ENCODE data around the gene TMEM234. TPM values are rescaled to one million over a fixed set of nuclear protein-coding genes. Genes with fewer than 3 reads are reported as not detected.

Gene TMEM234
- total and polyA plus RNA-seq, 2 of the 13 experiments (the other 11 are each of a cell fraction or from before 2014, with no cell fraction given): 6.1 to 9.0 TPM

- TF ChIP-seq ZNF691 (CRISPR knock-in tag; IDR thresholded peaks at IDR 0.05; ENCODE audit: borderline replicate concordance, low read depth): no peak
- no peak for TF ChIP-seq GLI4 (CRISPR knock-in tag; IDR thresholded peaks at IDR 0.05; ENCODE audit: borderline replicate concordance)
- no peak for TF ChIP-seq AGO1 (IDR thresholded peaks at IDR 0.05; ENCODE audit: low read depth, low read length, poor library complexity, severe bottlenecking)
- TF ChIP-seq TERF1 (CRISPR knock-in tag; IDR thresholded peaks at IDR 0.05): no peak
- TF ChIP-seq STAG1 (CRISPR knock-in tag; IDR thresholded peaks at IDR 0.05): peak; percentile 93
- TF ChIP-seq TP53 (CRISPR knock-in tag; conservative IDR thresholded peaks at IDR 0.05): no peak
- no peak for TF ChIP-seq CENPX (CRISPR knock-in tag; IDR thresholded peaks at IDR 0.05)
- TF ChIP-seq, protein P1, sequence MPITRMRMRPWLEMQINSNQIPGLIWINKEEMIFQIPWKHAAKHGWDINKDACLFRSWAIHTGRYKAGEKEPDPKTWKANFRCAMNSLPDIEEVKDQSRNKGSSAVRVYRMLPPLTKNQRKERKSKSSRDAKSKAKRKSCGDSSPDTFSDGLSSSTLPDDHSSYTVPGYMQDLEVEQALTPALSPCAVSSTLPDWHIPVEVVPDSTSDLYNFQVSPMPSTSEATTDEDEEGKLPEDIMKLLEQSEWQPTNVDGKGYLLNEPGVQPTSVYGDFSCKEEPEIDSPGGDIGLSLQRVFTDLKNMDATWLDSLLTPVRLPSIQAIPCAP (CRISPR knock-in tag; IDR thresholded peaks at IDR 0.05; ENCODE audit: low read depth): no peak
- no peak for TF ChIP-seq ZNF484 (CRISPR knock-in tag; IDR thresholded peaks at IDR 0.05; ENCODE audit: borderline replicate concordance, low read depth)
- TF ChIP-seq HOMEZ (CRISPR knock-in tag; IDR thresholded peaks at IDR 0.05; ENCODE audit: low read depth): no peak
- TF ChIP-seq ZKSCAN1 (IDR thresholded peaks at IDR 0.05; ENCODE audit: low read length): no peak
- TF ChIP-seq FOXP1 (IDR thresholded peaks at IDR 0.05): no peak
- no peak for TF ChIP-seq FOXP1 (CRISPR knock-in tag; IDR thresholded peaks at IDR 0.05)
- no peak for TF ChIP-seq NFE2 (CRISPR knock-in tag; IDR thresholded peaks at IDR 0.05)
- TF ChIP-seq PRPF4 (IDR thresholded peaks at IDR 0.05; ENCODE audit: low read depth, low read length, poor library complexity, severe bottlenecking): no peak
- no peak for TF ChIP-seq HNF4G (IDR thresholded peaks at IDR 0.05; ENCODE audit: borderline replicate concordance, low read depth, low read length)
- no peak for TF ChIP-seq HNF4G (CRISPR knock-in tag; IDR thresholded peaks at IDR 0.05; ENCODE audit: borderline replicate concordance, low read depth)
- TF ChIP-seq KMT2B (CRISPR knock-in tag; IDR thresholded peaks at IDR 0.05): no peak
- no peak for TF ChIP-seq LBX2 (CRISPR knock-in tag; IDR thresholded peaks at IDR 0.05; ENCODE audit: borderline replicate concordance)
- no peak for TF ChIP-seq ELF1 (CRISPR knock-in tag; IDR thresholded peaks at IDR 0.05)
- no peak for TF ChIP-seq AGO2 (optimal IDR thresholded peaks at IDR 0.05; ENCODE audit: low read depth, low read length)
- no peak for TF ChIP-seq TBL1XR1 (IDR thresholded peaks at IDR 0.05; ENCODE audit: borderline replicate concordance, low read length, partially characterized antibody)
- TF ChIP-seq TARDBP (CRISPR knock-in tag; IDR thresholded peaks at IDR 0.05): no peak
- no peak for TF ChIP-seq RXRA (CRISPR knock-in tag; IDR thresholded peaks at IDR 0.05)
- no peak for TF ChIP-seq TOE1 (CRISPR knock-in tag; IDR thresholded peaks at IDR 0.05)
- TF ChIP-seq BHLHE40 (IDR thresholded peaks at IDR 0.05; ENCODE audit: low read length): no peak
- no peak for TF ChIP-seq NCOA5 (CRISPR knock-in tag; IDR thresholded peaks at IDR 0.05)
- TF ChIP-seq NR1H2 (CRISPR knock-in tag; IDR thresholded peaks at IDR 0.05; ENCODE audit: borderline replicate concordance, low read depth): no peak
Observed at GRCh38 chr1:32215629-32216480, 6.3 kb downstream of the TMEM234 start (continued).
